ENCODE results near the gene CTIF. TPM values are rescaled to one million over a fixed set of nuclear protein-coding genes. Genes with fewer than 3 reads are reported as not detected.

The CTIF gene
- total and polyA plus RNA-seq, 4 donors: 10.6 to 26.7 (median 12.3) TPM

DNA sequence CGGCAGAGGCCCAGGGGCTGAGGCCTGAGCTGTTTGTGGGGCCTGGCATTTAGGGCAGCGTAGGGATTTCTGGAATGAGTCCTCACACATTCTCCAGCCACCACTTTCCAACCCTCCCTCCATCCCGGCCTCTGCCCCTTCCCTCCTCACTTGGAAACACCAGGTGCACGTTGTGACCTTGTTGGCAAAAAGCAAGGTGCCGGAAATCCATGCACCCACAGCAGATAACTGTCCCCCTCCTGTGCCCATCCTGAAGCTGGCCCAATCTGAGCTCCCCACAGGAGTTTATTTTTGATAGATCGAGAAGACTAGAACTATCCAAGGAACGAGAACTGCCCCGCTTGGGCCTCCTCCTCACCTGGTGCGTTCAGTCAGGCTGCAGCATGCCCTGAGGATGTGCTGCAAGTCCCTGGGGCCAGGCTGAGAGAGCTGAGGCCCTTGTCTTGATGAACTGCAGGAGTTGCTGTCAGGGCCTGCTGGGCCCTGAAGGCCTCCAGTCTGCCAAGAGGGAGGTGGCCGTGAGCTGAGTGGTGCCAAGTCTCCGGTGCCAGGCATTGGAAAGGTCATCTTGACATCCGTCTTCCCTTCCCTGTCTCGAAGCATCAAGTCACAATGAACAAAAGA, 55.8 kb downstream of the CTIF start:
- Histone ChIP-seq H3K4me1 (ENCODE audit: control insufficient read depth in 4 of 4, insufficient read depth in 4 of 4, low read length in 3 of 4) (peaks cover 2 to 10% (median 8%) of the 10 kb centered on the region in 4 donors), H3K27me3 (ENCODE audit: control insufficient read depth in 4 of 4, insufficient read depth in 4 of 4, low read length in 3 of 4) (no peaks in the 10 kb centered on the region), H3K36me3 (ENCODE audit: control insufficient read depth in 4 of 4, insufficient read depth in 3 of 4, low read depth in 1 of 4, low read length in 3 of 4) (no peaks in the 10 kb centered on the region), H3K9me3 (ENCODE audit: control insufficient read depth in 4 of 4, low read length in 3 of 4) (no peaks in the 10 kb centered on the region), H3K27ac (ENCODE audit: low read depth in 1 of 2, low read length in 2 of 2) (no peak overlapping the region), H3K4me3 (ENCODE audit: low read depth in 1 of 3, low read length in 3 of 3) (no peak overlapping the region), H3K9ac (ENCODE audit: low read depth in 1 of 2, low read length in 2 of 2) (no peak overlapping the region)
- WGBS: 85% methylated on average over 13 of the region's 13 CpGs
- DNase-seq (ENCODE audit: low spot score): no peak
- TF ChIP-seq, protein P1, sequence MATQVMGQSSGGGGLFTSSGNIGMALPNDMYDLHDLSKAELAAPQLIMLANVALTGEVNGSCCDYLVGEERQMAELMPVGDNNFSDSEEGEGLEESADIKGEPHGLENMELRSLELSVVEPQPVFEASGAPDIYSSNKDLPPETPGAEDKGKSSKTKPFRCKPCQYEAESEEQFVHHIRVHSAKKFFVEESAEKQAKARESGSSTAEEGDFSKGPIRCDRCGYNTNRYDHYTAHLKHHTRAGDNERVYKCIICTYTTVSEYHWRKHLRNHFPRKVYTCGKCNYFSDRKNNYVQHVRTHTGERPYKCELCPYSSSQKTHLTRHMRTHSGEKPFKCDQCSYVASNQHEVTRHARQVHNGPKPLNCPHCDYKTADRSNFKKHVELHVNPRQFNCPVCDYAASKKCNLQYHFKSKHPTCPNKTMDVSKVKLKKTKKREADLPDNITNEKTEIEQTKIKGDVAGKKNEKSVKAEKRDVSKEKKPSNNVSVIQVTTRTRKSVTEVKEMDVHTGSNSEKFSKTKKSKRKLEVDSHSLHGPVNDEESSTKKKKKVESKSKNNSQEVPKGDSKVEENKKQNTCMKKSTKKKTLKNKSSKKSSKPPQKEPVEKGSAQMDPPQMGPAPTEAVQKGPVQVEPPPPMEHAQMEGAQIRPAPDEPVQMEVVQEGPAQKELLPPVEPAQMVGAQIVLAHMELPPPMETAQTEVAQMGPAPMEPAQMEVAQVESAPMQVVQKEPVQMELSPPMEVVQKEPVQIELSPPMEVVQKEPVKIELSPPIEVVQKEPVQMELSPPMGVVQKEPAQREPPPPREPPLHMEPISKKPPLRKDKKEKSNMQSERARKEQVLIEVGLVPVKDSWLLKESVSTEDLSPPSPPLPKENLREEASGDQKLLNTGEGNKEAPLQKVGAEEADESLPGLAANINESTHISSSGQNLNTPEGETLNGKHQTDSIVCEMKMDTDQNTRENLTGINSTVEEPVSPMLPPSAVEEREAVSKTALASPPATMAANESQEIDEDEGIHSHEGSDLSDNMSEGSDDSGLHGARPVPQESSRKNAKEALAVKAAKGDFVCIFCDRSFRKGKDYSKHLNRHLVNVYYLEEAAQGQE (IDR thresholded peaks at IDR 0.05): no peak
- TF ChIP-seq, protein P2, sequence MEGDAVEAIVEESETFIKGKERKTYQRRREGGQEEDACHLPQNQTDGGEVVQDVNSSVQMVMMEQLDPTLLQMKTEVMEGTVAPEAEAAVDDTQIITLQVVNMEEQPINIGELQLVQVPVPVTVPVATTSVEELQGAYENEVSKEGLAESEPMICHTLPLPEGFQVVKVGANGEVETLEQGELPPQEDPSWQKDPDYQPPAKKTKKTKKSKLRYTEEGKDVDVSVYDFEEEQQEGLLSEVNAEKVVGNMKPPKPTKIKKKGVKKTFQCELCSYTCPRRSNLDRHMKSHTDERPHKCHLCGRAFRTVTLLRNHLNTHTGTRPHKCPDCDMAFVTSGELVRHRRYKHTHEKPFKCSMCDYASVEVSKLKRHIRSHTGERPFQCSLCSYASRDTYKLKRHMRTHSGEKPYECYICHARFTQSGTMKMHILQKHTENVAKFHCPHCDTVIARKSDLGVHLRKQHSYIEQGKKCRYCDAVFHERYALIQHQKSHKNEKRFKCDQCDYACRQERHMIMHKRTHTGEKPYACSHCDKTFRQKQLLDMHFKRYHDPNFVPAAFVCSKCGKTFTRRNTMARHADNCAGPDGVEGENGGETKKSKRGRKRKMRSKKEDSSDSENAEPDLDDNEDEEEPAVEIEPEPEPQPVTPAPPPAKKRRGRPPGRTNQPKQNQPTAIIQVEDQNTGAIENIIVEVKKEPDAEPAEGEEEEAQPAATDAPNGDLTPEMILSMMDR (IDR thresholded peaks at IDR 0.05; ENCODE audit: low read depth, low read length, missing input control): no peak
- TF ChIP-seq HNF4A (conservative IDR thresholded peaks at IDR 0.05) (no peak), RAD21 (IDR thresholded peaks at IDR 0.05) (no peak)

DNA sequence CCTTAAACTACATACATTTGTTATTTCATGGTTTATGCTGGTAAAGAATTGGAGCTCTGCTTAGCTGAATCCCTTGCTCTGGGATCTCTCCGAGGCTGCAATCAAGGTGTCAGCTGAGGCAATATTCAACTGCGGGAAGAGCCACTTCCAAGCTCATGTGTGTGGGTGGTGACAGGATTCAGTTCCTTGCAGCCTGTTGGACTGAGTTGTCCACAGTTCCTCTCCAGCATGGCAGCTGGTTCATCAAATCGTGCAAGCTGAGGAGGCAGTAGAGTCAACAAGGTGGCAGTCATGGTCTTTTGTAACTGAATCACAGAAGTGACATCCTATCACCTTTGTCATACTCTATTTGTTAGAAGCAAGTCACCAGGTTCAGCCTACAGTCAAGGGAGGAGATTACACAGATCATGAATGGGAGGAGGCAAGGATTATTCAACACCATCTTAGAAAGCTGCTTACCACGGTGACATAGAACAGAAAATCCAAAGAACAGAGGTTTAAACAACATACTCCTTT, 56.9 kb downstream of the CTIF start:
- H3K4me3 ChIP-seq (ENCODE audit: low read depth in 1 of 3, low read length in 3 of 3): no peak overlapping the region
- no peaks in the 10 kb centered on the region for H3K27me3 ChIP-seq (ENCODE audit: control insufficient read depth in 4 of 4, insufficient read depth in 4 of 4, low read length in 3 of 4)
- no peak overlapping the region for H3K9ac ChIP-seq (ENCODE audit: low read depth in 1 of 2, low read length in 2 of 2)
- WGBS: 95% methylated on average over 4 of the region's 4 CpGs
- H3K27ac ChIP-seq (ENCODE audit: low read depth in 1 of 2, low read length in 2 of 2): no peak overlapping the region
- DNase-seq (ENCODE audit: low spot score): no peak
- H3K36me3 ChIP-seq (ENCODE audit: control insufficient read depth in 4 of 4, insufficient read depth in 3 of 4, low read depth in 1 of 4, low read length in 3 of 4): no peaks in the 10 kb centered on the region
- no peaks in the 10 kb centered on the region for H3K4me1 ChIP-seq (ENCODE audit: control insufficient read depth in 4 of 4, insufficient read depth in 4 of 4, low read length in 3 of 4)
- H3K9me3 ChIP-seq (ENCODE audit: control insufficient read depth in 4 of 4, low read length in 3 of 4): no peaks in the 10 kb centered on the region
- TF ChIP-seq, protein P3, sequence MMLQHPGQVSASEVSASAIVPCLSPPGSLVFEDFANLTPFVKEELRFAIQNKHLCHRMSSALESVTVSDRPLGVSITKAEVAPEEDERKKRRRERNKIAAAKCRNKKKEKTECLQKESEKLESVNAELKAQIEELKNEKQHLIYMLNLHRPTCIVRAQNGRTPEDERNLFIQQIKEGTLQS (IDR thresholded peaks at IDR 0.05): no peak
- no peak for TF ChIP-seq HNF4A (conservative IDR thresholded peaks at IDR 0.05)
- TF ChIP-seq EGR1 (IDR thresholded peaks at IDR 0.05; ENCODE audit: low read depth in 2 of 2): no peak
- TF ChIP-seq, protein P2 (IDR thresholded peaks at IDR 0.05; ENCODE audit: low read depth, low read length, missing input control): no peak
- TF ChIP-seq RAD21 (IDR thresholded peaks at IDR 0.05): no peak
- TF ChIP-seq RXRA (IDR thresholded peaks at IDR 0.05): no peak
- TF ChIP-seq GABPA (IDR thresholded peaks at IDR 0.05 in 1 of 2, conservative IDR thresholded peaks at IDR 0.05 in 1 of 2): no peak
- TF ChIP-seq JUND (IDR thresholded peaks at IDR 0.05): no peak

All from liver (tissue), 9 donors.